ENCODE results near the gene CYP2U1.

- TF ChIP-seq CTCF (IDR thresholded peaks at IDR 0.05; ENCODE audit: low read length) (no peak), EZH2 (optimal IDR thresholded peaks at IDR 0.05; ENCODE audit: low read depth, low read length) (no peak), EZH2phosphoT487 (IDR thresholded peaks at IDR 0.05; ENCODE audit: low read length) (no peak)
These were observed 35.1 kb upstream of the CYP2U1 start for GRCh38 chr4:107896158-107896645.

Measured in MM.1S (cell line).